Measurements from ENCODE around the gene APOH.

The APOH gene

DNA sequence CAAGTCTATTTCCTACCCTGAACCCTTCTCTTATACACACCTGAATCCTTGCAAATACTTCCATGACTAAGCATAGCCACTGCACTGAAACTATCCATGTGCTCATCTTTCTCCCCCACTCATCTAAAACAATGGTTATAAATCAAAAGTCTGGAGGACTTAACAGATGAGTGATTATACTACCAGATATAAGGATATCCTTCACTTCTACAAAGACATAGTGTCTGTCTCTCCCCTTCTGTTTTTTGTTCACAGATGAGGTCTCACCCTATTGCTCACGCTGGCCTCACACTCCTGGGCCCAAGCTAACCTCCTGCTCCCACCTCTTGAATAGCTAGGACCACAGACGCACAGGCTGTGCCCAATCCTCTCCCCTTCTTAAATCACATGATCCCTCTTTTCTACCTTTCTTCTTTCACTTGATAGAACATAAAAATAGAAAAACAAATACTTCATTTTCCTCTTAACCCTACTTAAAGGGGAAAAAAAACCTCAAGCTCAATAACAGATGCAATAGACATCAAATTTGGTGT is 56.5 kb downstream of the APOH start:
- Histone ChIP-seq H3K27ac (ENCODE audit: low read depth in 2 of 2, low read length in 2 of 2) (no peak overlapping the region), H3K36me3 (ENCODE audit: control insufficient read depth in 2 of 2, insufficient read depth in 2 of 2, low read length in 2 of 2) (no peaks in the 10 kb centered on the region), H3K4me1 (ENCODE audit: control insufficient read depth in 2 of 2, insufficient read depth in 2 of 2, low read length in 2 of 2) (no peaks in the 10 kb centered on the region), H3K4me3 (ENCODE audit: low read length in 2 of 2) (no peak overlapping the region), H3K9me3 (ENCODE audit: control insufficient read depth in 2 of 2, low read length in 2 of 2) (no peaks in the 10 kb centered on the region), H3K9ac (ENCODE audit: low read depth in 1 of 2, low read length in 2 of 2) (no peak overlapping the region), H3K27me3 (ENCODE audit: control insufficient read depth in 2 of 2, insufficient read depth in 2 of 2, low read length in 2 of 2) (no peaks in the 10 kb centered on the region)

- no peak overlapping the region for H3K9ac ChIP-seq (ENCODE audit: low read depth in 1 of 2, low read length in 2 of 2)
- H3K27ac ChIP-seq (ENCODE audit: low read depth in 2 of 2, low read length in 2 of 2) = no peak overlapping the region
- H3K4me1 ChIP-seq (ENCODE audit: control insufficient read depth in 2 of 2, insufficient read depth in 2 of 2, low read length in 2 of 2) = no peaks in the 10 kb centered on the region
- H3K4me3 ChIP-seq (ENCODE audit: low read length in 2 of 2) = no peak overlapping the region
- no peaks in the 10 kb centered on the region for H3K27me3 ChIP-seq (ENCODE audit: control insufficient read depth in 2 of 2, insufficient read depth in 2 of 2, low read length in 2 of 2)
- no peaks in the 10 kb centered on the region for H3K9me3 ChIP-seq (ENCODE audit: control insufficient read depth in 2 of 2, low read length in 2 of 2)
- no peaks in the 10 kb centered on the region for H3K36me3 ChIP-seq (ENCODE audit: control insufficient read depth in 2 of 2, insufficient read depth in 2 of 2, low read length in 2 of 2)
Measured at GRCh38 chr17:66172144-66172543, 57.1 kb downstream of the APOH start.

GRCh38 chr17:66171692-66172091 is 57.5 kb downstream of the APOH start:
- H3K9me3 ChIP-seq (ENCODE audit: control insufficient read depth in 2 of 2, low read length in 2 of 2) = no peaks in the 10 kb centered on the region

DNA sequence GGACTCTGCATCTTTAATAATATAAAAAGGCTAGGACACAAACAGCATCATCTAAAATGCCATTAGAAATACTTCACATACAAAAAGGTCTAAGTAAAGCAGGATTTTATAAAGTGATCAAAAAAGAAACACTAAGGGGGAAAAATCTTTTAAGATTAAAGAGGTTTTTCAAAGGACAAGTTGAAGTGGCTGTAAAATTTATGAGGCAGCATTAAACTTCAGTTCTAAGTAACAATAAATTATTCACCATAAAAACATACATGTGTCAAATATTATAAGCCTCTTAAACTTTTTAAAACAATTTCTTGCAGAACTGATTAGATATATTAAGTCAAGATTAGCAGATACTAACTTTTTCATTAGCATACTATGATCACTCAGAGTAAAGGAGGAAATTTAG is 58.0 kb downstream of the APOH start:
- H3K9ac ChIP-seq (ENCODE audit: low read depth in 1 of 2, low read length in 2 of 2) = no peak overlapping the region
- H3K4me1 ChIP-seq (ENCODE audit: control insufficient read depth in 2 of 2, insufficient read depth in 2 of 2, low read length in 2 of 2) = no peaks in the 10 kb centered on the region
- H3K36me3 ChIP-seq (ENCODE audit: control insufficient read depth in 2 of 2, insufficient read depth in 2 of 2, low read length in 2 of 2) = no peaks in the 10 kb centered on the region
- H3K9me3 ChIP-seq (ENCODE audit: control insufficient read depth in 2 of 2, low read length in 2 of 2) = no peaks in the 10 kb centered on the region
- H3K27me3 ChIP-seq (ENCODE audit: control insufficient read depth in 2 of 2, insufficient read depth in 2 of 2, low read length in 2 of 2) = no peaks in the 10 kb centered on the region
- H3K4me3 ChIP-seq (ENCODE audit: low read length in 2 of 2) = no peak overlapping the region
- H3K27ac ChIP-seq (ENCODE audit: low read depth in 2 of 2, low read length in 2 of 2) = no peak overlapping the region

More at GRCh38 chr17:66171692-66172091, 57.5 kb downstream of the APOH start:
- Histone ChIP-seq H3K36me3 (ENCODE audit: control insufficient read depth in 2 of 2, insufficient read depth in 2 of 2, low read length in 2 of 2) (no peaks in the 10 kb centered on the region), H3K4me1 (ENCODE audit: control insufficient read depth in 2 of 2, insufficient read depth in 2 of 2, low read length in 2 of 2) (no peaks in the 10 kb centered on the region), H3K27me3 (ENCODE audit: control insufficient read depth in 2 of 2, insufficient read depth in 2 of 2, low read length in 2 of 2) (no peaks in the 10 kb centered on the region), H3K4me3 (ENCODE audit: low read length in 2 of 2) (no peak overlapping the region), H3K27ac (ENCODE audit: low read depth in 2 of 2, low read length in 2 of 2) (no peak overlapping the region), H3K9ac (ENCODE audit: low read depth in 1 of 2, low read length in 2 of 2) (no peak overlapping the region)

DNA sequence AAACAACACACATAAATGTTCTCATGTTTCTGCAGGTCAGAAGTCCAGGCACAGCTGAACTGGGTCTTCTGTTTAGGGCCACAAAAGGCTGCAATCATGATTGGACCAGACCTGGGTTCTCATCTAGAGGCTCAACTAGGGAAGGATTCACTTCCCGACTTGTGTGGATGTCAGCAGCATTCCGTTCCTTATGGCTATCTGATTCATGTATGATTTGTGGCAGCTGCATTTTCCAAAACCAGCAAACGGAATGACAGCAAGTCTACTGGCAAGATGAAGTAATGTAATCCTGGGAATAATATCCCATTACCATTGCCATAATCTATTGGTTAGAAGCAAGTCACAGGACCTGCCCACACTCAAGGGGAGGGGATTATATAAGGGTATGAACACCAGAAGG is 59.4 kb downstream of the APOH start:
- H3K4me1 ChIP-seq (ENCODE audit: control insufficient read depth in 2 of 2, insufficient read depth in 2 of 2, low read length in 2 of 2) = no peaks in the 10 kb centered on the region
- H3K27me3 ChIP-seq (ENCODE audit: control insufficient read depth in 2 of 2, insufficient read depth in 2 of 2, low read length in 2 of 2) = no peaks in the 10 kb centered on the region
- no peaks in the 10 kb centered on the region for H3K36me3 ChIP-seq (ENCODE audit: control insufficient read depth in 2 of 2, insufficient read depth in 2 of 2, low read length in 2 of 2)
- no peak overlapping the region for H3K27ac ChIP-seq (ENCODE audit: low read depth in 2 of 2, low read length in 2 of 2)
- no peak overlapping the region for H3K4me3 ChIP-seq (ENCODE audit: low read length in 2 of 2)
- H3K9me3 ChIP-seq (ENCODE audit: control insufficient read depth in 2 of 2, low read length in 2 of 2) = no peaks in the 10 kb centered on the region
- H3K9ac ChIP-seq (ENCODE audit: low read depth in 1 of 2, low read length in 2 of 2) = no peak overlapping the region

DNA sequence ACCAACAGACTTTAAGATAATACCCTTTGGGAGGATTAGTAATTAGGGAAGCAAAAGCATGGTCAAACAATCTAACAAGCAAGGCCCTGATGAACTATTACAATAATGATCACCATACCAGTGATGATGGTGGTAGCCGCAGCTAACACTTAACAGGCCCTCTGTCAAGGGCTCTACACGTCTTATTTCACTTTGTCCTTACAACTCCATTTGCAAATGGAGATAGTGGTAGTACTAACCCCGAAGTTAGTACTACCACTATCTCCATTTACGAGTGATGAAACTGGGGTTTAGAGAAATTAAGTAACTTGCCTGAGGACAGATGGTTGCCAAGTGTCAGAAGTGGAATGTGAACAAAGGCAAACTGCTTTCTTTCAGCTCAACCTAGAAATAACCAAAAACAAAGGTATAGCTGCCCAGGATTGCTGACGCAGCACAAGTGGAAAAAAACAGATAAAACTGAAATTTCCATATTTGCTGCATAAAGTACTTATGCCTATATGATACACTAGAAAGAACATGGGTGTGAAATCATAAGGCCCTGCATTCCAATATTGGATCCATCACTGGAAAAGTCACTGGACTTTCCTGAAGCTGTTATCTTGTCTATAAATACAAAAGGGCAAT is 61.9 kb downstream of the APOH start:
- H3K27ac ChIP-seq (ENCODE audit: low read depth in 2 of 2, low read length in 2 of 2) = no peak overlapping the region
- H3K27me3 ChIP-seq (ENCODE audit: control insufficient read depth in 2 of 2, insufficient read depth in 2 of 2, low read length in 2 of 2) = no peaks in the 10 kb centered on the region

GRCh38 chr17:66165537-66166123 is 63.6 kb downstream of the APOH start:
- H3K9me3 ChIP-seq (ENCODE audit: control insufficient read depth in 2 of 2, low read length in 2 of 2) = no peaks in the 10 kb centered on the region
- H3K4me3 ChIP-seq (ENCODE audit: low read length in 2 of 2) = no peak overlapping the region
- no peaks in the 10 kb centered on the region for H3K27me3 ChIP-seq (ENCODE audit: control insufficient read depth in 2 of 2, insufficient read depth in 2 of 2, low read length in 2 of 2)
- no peak overlapping the region for H3K27ac ChIP-seq (ENCODE audit: low read depth in 2 of 2, low read length in 2 of 2)
- no peak overlapping the region for H3K9ac ChIP-seq (ENCODE audit: low read depth in 1 of 2, low read length in 2 of 2)
- H3K4me1 ChIP-seq (ENCODE audit: control insufficient read depth in 2 of 2, insufficient read depth in 2 of 2, low read length in 2 of 2) = no peaks in the 10 kb centered on the region
- H3K36me3 ChIP-seq (ENCODE audit: control insufficient read depth in 2 of 2, insufficient read depth in 2 of 2, low read length in 2 of 2) = no peaks in the 10 kb centered on the region

More for the DNA sequence above, 61.9 kb downstream of the APOH start:
- H3K36me3 ChIP-seq (ENCODE audit: control insufficient read depth in 2 of 2, insufficient read depth in 2 of 2, low read length in 2 of 2) = no peaks in the 10 kb centered on the region
- no peaks in the 10 kb centered on the region for H3K4me1 ChIP-seq (ENCODE audit: control insufficient read depth in 2 of 2, insufficient read depth in 2 of 2, low read length in 2 of 2)
- no peak overlapping the region for H3K9ac ChIP-seq (ENCODE audit: low read depth in 1 of 2, low read length in 2 of 2)
- no peaks in the 10 kb centered on the region for H3K9me3 ChIP-seq (ENCODE audit: control insufficient read depth in 2 of 2, low read length in 2 of 2)
- no peak overlapping the region for H3K4me3 ChIP-seq (ENCODE audit: low read length in 2 of 2)
